Measurements from ENCODE around the gene LUC7L2.
"Not testable (repeated sequence)": the region's sequence is repeated elsewhere in the genome, so short reads cannot be mapped to it uniquely, and the experiment has no call there.

LUC7L2 gene

DNA sequence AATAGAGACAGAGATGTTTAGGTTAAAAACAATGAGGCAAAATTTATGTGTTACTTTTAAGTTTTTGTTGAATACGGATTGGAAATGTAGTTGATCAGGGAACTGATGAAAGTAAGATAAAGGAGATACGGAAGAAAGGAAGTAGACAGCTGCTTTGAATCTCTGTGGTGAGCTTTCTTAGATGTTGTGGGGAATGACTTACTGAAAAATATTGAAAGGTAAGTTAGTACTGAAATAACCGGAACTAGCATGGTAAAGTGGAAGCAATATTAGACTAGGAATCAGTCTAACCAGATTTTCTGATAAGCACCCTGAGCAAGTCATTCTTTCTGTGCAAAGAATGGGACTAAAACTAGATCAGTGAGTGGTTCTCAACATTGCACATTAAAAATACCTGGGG is 34.8 kb downstream of the LUC7L2 start:
- in situ Hi-C loops (cut with HindIII; ENCODE audit: low sequenced_read_pairs) = no loop called here

DNA sequence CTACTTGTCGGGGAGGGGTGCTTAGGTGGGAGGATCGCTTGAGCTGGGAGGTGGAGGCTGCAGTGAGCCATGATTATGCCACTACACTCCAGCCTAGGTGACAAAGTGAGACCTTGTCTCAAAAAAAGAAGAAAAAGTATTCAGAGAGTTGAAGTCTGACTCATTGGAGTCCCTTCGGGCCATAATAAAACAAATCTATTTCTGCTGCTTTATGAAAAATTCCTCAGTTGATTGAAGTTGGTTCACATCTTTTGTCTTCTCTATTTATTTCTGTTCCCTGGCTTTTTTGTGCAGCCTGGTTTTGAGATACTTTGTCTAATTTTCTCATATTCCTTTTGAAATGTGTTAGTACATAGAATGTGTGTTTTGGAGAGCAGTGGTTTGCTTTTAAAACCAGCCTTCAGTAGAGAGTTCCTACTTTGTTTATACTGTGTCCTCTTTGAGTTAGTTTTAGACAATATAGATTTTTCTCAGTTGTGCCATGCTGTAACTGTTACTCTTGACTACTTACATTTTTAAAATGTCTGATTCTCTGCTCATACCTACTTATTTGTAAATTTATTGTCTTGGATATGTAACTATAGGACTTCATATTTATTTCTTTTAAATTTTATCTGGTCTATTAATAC is 36.7 kb downstream of the LUC7L2 start:
- in situ Hi-C loops (cut with HindIII; ENCODE audit: low sequenced_read_pairs) = no loop called here

DNA sequence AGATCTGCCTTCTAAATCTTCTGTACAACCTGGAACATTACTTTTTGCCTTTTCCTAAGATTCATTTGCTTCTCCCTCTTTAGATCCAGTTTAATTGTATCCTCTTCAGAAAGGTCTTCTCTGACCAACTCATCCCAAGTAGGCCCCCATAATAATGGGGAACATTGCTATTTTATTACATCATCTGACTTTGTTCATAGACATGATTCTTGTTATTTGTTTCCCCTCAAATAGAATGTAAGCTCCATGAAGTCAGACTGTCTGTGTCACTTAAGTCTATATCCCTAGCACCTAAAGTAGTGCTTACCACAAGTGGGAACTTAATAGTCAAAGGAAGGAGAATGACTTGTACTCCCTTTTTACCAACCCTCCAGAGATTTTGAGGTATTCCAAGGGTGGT is 37.5 kb downstream of the LUC7L2 start:
- in situ Hi-C loops (cut with HindIII; ENCODE audit: low sequenced_read_pairs) = no loop called here

DNA sequence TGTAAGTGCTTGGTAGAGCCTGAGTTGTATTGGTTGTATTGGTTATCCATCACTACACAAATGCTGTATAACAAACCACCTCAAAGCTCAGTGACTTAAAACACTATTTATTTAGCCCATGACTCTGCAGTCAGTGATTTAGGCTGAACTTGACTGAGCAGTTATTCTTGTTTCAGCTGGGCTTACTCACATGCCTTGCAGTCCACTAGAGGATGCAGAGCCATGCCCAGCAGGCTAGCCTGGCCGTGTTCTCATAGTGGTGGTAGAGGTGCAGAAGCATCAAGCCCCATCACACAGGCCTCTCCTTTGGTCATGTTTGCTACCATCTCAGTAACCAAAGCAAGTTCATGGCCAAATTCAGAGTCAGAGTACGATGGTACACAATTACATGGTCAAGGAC is 43.9 kb downstream of the LUC7L2 start:
- in situ Hi-C loops (cut with HindIII; ENCODE audit: low sequenced_read_pairs) = no loop called here

DNA sequence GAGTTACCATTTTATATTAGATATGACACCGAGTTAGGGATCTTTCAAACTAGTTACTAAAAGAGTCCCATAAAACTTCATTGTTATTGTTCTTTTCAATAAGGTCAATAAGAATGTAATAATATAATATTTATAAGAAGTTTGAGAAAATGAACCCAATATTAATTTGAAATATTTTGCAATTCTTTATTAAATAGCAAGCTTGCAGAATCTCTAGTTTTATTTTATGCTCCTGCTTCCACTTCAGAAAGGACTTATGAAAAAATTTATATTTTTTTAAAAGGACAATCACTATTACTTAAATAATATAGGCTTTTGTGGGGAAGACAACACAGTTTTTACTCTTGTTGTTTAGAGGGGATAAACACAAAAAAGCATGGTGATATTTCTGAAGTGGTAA is 47.9 kb downstream of the LUC7L2 start:
- in situ Hi-C loops (cut with HindIII; ENCODE audit: low sequenced_read_pairs) = no loop called here

DNA sequence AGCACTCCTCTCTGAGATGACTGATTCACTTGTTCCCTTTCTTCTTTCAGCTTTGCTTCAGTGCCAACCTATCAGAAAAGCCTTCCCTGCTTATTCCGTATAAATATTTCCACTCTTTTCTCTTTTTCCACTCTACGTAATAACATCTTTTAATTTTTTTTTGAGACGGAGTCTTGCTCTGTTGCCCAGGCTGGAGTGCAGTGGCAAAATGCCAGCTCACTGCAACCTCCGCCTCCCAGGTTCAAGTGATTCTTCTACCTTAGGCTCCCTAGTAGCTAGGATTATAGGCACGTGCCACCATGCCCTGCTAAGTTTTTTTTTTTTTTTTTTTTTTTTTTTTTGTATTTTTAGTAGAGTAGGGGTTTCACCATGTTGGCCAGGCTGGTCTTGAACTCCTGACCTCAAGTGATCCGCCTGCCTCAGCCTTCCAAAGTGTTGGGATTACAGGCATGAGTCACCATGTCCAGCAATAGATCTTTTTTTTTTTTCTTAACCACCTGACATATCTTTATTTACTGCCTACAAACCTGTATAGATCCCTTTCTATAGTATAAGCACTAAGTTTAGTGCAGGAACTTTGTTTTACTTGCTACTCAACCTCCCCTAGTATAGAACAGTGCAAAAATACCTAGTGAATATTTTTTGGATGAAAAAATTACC is 55.2 kb downstream of the LUC7L2 start:
- in situ Hi-C loops (cut with HindIII; ENCODE audit: low sequenced_read_pairs) = not testable (repeated sequence)

DNA sequence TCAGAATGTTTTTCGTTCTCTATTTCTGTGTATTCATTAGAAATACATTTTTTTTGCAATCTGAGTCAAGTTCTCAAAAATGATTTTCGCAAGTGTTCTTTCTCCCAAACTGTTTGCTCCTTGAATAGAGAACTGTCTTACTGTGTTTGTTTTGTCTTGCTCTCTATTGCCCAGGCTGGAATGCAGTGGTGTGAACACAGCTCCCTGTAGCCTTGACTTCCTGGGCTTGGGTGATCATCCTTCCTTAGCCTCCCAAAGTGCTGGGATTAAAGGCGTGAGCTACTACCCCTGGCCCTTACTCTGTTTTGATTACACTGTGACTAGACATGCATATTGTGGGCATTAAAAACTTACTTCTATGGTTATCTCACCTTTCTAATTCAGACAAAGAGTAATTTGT is 56.7 kb downstream of the LUC7L2 start:
- in situ Hi-C loops (cut with HindIII; ENCODE audit: low sequenced_read_pairs) = no loop called here

DNA sequence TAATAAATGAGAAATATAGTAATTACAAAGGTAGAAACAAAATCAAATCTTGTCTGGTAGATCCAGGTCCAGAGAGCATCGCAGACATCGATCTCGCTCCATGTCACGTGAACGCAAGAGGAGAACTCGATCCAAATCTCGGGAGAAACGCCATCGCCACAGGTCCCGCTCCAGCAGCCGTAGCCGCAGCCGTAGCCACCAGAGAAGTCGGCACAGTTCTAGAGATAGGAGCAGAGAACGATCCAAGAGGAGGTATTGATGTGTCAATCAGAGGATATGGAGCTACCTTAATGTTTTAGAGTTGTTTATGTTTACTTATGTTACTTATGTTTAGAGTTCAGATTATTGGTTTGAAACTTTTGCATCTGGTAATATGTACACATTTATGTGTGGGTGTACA is 57.8 kb downstream of the LUC7L2 start:
- in situ Hi-C loops (cut with HindIII; ENCODE audit: low sequenced_read_pairs) = no loop called here

DNA sequence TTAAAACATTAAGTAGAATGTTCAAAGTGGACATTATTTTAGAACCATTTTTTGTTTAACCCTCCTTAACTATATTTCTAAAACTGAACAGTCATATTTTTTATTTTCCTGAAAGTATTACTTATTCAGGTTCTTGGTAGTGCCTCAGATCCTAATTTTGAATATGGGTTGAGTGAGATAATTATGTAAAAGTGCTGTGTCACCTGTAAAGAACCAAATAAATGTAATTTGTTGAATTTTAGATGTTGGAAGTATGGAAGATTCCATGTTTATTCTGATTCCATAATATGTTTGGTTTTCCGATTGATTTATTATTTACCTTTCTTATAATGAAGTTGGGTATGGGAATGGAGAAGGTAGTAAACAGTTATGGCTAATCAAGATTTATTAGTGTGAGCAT is 61.4 kb downstream of the LUC7L2 start:
- in situ Hi-C loops (cut with HindIII; ENCODE audit: low sequenced_read_pairs) = no loop called here

DNA sequence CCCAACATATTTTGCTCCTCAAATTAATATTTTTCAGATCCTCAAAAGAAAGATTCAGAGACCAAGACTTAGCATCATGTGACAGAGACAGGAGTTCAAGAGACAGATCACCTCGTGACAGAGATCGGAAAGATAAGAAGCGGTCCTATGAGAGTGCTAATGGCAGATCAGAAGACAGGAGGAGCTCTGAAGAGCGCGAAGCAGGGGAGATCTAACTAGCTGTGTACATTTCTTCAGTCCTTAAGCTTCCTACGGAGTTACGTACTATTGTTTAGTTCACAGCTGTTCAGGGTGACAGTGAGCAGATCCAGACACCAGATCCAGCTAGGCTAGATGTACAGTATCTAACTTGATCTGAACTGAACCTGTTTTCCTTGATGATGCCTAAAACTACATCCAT is 62.4 kb downstream of the LUC7L2 start:
- in situ Hi-C loops (cut with HindIII; ENCODE audit: low sequenced_read_pairs) = no loop called here

DNA sequence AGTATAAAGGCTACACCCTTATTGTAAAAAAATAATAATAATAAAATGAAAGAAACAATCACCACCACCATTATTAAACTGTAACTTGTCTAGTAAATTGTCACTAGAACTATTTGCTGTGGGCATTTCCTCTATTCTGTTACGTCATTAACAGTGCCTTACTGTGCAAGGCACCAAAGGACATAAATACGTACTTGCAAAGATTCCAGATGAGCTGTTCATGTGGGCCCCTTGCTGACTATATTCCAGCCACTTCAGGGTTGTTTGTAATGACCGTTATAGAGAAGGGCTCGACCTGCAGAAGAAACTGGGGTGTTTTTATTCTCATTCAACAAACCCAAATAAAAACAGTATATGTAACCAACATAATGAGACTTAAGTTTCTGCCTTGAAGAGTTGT is 63.4 kb downstream of the LUC7L2 start:
- in situ Hi-C loops (cut with HindIII; ENCODE audit: low sequenced_read_pairs) = no loop called here

DNA sequence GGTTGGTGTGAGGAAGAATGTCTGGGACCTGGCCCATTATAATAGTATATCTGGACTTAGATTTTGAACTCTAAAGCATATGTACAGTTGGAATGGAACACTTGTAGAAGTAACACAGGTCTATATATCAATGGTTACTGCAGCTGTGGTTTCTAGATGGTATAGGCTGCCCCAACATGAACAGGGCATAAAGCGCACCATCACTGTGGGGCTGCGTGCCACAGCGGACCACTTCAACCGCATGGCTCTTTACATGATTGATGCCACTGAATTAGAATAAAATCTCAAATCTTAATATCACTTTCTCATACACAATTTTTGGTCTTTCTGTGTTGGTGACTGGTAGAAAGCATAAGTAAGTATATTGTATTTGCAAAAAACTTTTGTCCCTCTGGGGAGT is 64.3 kb downstream of the LUC7L2 start:
- in situ Hi-C loops (cut with HindIII; ENCODE audit: low sequenced_read_pairs) = no loop called here

DNA sequence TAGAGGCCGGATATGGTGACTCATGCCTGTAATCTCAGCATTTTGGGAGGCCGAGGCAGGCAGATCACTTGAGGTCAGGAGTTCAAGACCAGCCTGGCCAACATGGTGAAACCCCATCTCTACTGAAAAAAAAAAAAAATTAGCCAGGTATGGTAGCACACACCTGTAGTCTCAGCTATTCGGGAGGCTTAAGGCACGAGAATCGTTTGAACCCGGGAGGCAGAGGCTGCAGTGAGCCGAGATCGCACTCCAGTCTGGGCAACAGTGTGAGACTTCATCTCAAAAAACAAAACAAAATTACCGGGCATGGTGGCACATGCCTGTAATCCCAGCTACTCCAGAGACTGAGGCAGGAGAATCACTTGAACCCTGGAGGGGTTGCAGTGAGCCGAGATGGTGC is 66.0 kb downstream of the LUC7L2 start:
- in situ Hi-C loops (cut with HindIII; ENCODE audit: low sequenced_read_pairs) = not testable (repeated sequence)

DNA sequence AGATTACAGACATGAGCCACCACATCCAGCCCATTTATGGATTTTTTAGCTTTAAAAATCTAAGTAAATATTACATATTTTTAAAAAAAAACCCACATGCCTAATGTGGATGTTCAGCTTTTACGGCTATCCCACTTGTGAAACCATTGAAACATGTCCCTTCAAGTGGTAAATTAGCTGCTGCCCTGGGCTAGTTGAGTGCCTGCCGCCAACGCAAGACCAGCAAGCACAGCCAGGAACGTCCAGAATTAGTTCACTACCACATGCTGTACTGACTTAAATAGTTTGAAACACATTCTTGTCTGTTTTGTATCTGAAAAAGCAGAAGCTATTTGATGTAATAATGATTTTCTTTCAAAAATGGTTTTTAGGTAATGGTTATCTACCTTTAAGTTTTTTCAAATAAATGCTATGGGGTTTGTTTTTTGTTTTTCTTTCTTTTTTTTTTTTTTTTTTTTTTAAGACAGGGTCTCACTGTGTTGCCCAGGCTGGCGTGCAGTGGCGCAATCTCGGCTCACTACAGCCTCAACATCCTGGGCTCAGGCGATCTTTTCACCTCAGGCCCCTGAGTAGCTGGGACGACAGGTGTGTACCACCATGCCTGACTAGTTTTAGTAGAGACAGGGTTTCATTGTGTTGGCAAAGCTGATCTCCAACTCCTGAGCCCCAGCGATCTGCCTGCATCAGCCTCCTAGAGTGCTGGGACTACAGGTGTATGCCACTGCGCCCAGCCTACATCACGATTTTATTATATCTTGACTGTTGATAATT is 66.7 kb downstream of the LUC7L2 start:
- in situ Hi-C loops (cut with HindIII; ENCODE audit: low sequenced_read_pairs) = no loop called here

DNA sequence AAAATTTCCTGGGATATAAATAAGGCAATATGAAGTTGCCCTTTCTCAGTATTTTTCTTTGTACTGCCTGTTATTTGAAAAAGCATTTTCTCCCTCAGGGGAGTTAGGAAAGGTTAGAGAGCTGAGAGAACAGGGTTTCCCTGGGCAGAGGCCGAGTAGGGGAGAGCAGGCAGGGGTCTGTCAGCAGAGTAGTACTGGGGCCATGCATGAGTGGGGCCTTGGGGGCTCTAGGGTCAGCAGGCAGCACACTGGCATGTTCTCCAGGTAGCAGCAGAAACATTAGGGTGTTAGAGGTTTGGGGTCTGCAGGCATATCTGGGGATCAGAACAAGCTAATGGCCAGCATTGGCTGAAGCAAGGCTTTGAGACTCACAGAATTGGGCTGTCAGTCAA is 67.3 kb downstream of the LUC7L2 start:
- in situ Hi-C loops (cut with HindIII; ENCODE audit: low sequenced_read_pairs) = no loop called here

DNA sequence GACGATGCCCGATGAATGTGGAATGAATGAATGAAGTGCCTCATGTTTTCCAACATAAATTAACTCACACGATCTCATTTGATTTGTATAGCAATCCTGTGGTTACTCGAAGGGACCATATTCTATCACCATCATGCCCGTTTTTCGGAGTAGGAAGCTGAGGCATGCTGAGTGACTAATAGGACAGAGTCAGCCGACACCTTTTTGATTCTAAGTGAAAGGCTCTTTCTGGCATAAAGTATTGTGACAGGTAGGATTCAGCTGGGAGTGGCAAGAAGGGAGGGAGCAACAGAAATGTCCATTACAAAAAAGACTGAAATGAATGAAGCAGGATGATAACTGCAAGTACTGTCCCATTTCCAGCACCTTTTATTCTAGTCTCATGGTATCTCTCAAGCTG is 68.1 kb downstream of the LUC7L2 start:
- in situ Hi-C loops (cut with HindIII; ENCODE audit: low sequenced_read_pairs) = no loop called here

DNA sequence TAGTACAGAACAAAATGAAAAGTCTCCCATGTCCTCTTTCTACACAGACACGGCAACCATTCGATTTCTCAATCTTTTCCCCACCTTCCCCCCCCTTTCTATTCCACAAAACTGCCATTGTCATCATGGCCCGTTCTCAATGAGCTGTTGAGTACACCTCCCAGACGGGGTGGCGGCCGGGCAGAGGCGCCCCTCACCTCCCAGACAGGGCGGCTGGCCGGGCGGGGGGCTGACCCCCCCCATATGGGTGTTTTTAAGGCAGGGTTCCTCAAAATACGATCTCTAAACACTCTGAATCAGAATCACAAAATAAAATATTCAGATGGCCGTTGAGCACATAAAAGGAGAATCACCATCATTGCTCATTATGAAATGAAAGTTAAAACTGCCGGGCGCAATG is 70.0 kb downstream of the LUC7L2 start:
- in situ Hi-C loops (cut with HindIII; ENCODE audit: low sequenced_read_pairs) = not testable (repeated sequence)

DNA sequence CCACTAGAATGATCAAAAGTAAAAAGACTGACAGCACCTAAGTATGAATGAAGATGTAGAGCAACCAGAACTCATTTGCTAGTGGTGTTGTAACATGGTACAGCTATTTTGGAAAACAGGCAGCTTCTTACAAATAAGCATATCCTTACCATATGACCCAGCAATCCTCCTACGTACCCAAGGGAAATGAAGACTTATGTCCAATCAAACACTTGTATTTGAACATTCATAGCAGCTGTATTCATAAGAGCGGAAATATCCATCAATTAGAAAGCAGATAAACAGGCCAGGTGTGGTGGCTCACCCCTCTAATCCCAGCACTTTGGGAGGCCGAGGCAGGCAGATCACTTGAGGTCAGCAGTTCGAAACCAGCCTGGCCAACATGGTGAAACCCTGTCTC is 70.7 kb downstream of the LUC7L2 start:
- in situ Hi-C loops (cut with HindIII; ENCODE audit: low sequenced_read_pairs) = no loop called here

DNA sequence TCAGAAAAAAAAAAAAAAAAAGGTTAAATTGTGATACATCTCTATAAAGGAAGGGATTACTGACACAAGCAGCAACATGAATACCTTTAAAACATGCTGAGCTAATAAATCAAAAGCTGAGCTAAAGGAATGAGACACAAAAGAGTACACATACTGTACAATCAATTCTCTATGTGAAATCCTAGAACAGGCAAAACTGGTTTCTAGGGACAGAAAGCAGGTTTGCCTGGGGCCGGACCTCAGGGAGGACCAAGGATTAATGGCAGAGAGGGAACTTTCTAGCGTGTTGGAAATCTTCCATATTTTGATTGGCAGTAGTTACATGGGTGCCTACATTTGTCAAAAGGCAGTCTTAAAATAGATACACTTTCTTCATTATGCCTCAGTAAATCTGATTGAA is 71.3 kb downstream of the LUC7L2 start:
- in situ Hi-C loops (cut with HindIII; ENCODE audit: low sequenced_read_pairs) = no loop called here

DNA sequence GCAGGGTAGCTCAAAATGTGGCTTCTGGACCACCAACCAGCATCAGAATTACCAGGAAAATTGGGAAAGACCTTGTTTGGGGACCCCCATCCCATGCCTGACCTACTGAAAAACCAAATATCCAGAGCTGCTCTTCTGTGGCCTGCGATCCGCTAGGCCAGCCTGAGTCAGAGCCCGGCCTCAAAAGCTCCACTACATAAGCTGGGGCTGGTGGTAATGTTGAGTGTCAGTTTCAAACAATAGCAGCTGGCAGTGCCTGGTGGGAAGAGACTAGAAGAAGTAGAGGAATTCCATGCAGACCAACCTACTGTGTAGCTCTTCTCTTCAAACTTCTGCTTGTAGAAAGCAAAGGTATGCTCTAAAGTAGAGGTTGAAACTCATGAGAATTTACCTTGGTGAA is 71.8 kb downstream of the LUC7L2 start:
- in situ Hi-C loops (cut with HindIII; ENCODE audit: low sequenced_read_pairs) = no loop called here

DNA sequence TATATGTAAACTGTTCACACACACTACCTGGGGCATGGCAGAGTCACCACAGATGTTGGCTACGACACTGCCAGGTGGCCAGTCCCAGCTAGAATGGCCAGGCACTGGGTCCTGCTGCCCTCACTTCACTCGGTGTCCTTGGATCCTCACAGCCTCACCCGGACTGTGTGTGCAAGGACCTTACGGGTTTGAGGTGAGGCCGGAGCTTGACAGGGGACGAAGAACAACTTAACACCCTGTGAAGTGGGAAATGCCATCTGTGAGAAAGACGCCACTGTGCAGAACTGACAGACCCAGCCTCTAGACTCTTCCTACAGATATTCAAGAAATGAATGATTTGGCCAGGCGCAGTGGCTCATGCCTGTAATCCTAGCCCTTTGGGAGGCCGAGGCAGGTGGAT is 77.1 kb downstream of the LUC7L2 start:
- in situ Hi-C loops (cut with HindIII; ENCODE audit: low sequenced_read_pairs) = no loop called here

DNA sequence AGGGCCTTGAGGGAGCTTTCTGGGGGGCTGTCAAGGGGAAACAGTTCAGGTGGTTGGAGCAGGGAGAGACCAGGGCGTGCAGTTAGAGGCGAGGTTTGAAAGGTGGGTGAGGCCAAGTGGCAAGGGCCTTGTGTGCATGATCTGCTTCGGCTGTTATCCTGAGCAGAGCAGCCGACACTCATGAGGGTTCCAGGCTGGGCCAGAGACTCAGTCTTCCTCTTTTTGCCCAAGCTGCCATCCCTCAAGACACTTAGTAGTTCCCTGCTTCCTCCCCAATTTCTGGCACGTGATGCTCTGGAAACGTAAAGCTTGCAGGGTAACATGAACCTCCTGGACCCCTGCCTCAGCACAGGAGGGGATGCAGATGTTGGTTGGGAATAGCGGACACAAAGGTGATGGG is 79.7 kb downstream of the LUC7L2 start:
- in situ Hi-C loops (cut with HindIII; ENCODE audit: low sequenced_read_pairs) = no loop called here
